ENCODE measurements around the gene GPC3.
"Not testable (repeated sequence)": the region's sequence is repeated elsewhere in the genome, so short reads cannot be mapped to it uniquely, and the experiment has no call there.

The GPC3 gene

GRCh38 chrX:133985164-133985966 lies at the start of gene GPC3:
Gene GPC3, minus strand, starts transcription at chrX:133985594.
- DNase-seq (ENCODE audit: low read depth): no peak

GRCh38 chrX:134032441-134032840 lies 47.0 kb upstream of the GPC3 start:
- DNase-seq (ENCODE audit: low read depth): no peak

GRCh38 chrX:134026565-134027311 lies 41.3 kb upstream of the GPC3 start:
- peak; percentile 0 for DNase-seq (ENCODE audit: low read depth)

GRCh38 chrX:134025986-134026545 lies 40.7 kb upstream of the GPC3 start:
- no peak for DNase-seq (ENCODE audit: low read depth)

GRCh38 chrX:134024686-134025377 lies 39.4 kb upstream of the GPC3 start:
- DNase-seq (ENCODE audit: low read depth): no peak

- DNase-seq (ENCODE audit: low read depth): no peak
Measured at GRCh38 chrX:134023851-134024281, 38.5 kb upstream of the GPC3 start.

GRCh38 chrX:134020910-134021309 lies 35.5 kb upstream of the GPC3 start:
- no peak for DNase-seq (ENCODE audit: low read depth)

GRCh38 chrX:134019567-134020206 lies 34.3 kb upstream of the GPC3 start:
- DNase-seq (ENCODE audit: low read depth): no peak

GRCh38 chrX:134016309-134016708 lies 30.9 kb upstream of the GPC3 start:
- not testable (repeated sequence) for DNase-seq (ENCODE audit: low read depth)

- not testable (repeated sequence) for DNase-seq (ENCODE audit: low read depth)
Measured at GRCh38 chrX:134015510-134015909, 30.1 kb upstream of the GPC3 start.

GRCh38 chrX:134013524-134013923 lies 28.1 kb upstream of the GPC3 start:
- DNase-seq (ENCODE audit: low read depth): no peak

- DNase-seq (ENCODE audit: low read depth): no peak
Measured at GRCh38 chrX:134013092-134013497, 27.7 kb upstream of the GPC3 start.

GRCh38 chrX:134010690-134011089 lies 25.3 kb upstream of the GPC3 start:
- no peak for DNase-seq (ENCODE audit: low read depth)

GRCh38 chrX:134007716-134008115 lies 22.3 kb upstream of the GPC3 start:
- DNase-seq (ENCODE audit: low read depth): no peak

- no peak for DNase-seq (ENCODE audit: low read depth)
Measured at GRCh38 chrX:134006484-134007161, 21.2 kb upstream of the GPC3 start.

- peak; percentile 4 for DNase-seq (ENCODE audit: low read depth)
Measured at GRCh38 chrX:134004084-134004483, 18.7 kb upstream of the GPC3 start.

GRCh38 chrX:134002921-134003615 lies 17.7 kb upstream of the GPC3 start:
- no peak for DNase-seq (ENCODE audit: low read depth)

GRCh38 chrX:134000260-134001245 lies 15.2 kb upstream of the GPC3 start:
- DNase-seq (ENCODE audit: low read depth): no peak

- DNase-seq (ENCODE audit: low read depth): peak; percentile 2
Measured at GRCh38 chrX:133999031-133999705, 13.8 kb upstream of the GPC3 start.
